Skin epidermis (tissue), 12 donors: ENCODE data around the gene USP15.

Experiments used
- H3K27ac ChIP-seq, 21 experiments: fragments of 200-600 bp; sonication (generic) in 11 of 21; one replicate each; pipeline ENCODE4 v1.5.0; 2020; ENCODE audit warnings: mild to moderate bottlenecking in 3 of 21, inconsistent platforms in 2 of 21, moderate library complexity in 2 of 21
- H3K4me3 ChIP-seq, 7 experiments: fragments of 200-600 bp; sonication (generic) in 2 of 7; one replicate each; pipeline ENCODE4 v1.5.0; 2020; ENCODE audit warnings: inconsistent platforms in 2 of 7, mild to moderate bottlenecking in 2 of 7, moderate library complexity in 1 of 7

Gene USP15

GRCh38 chr12:62254967-62255366, 5.2 kb upstream of the USP15 start:
- H3K4me3 ChIP-seq, result no peak overlapping the region
- H3K27ac ChIP-seq, result no peak overlapping the region

- no peak overlapping the region for H3K4me3 ChIP-seq
- peak overlapping the region in 1 of 21 experiments; percentile 14 for H3K27ac ChIP-seq
Measured at GRCh38 chr12:62256408-62257096, 3.7 kb upstream of the USP15 start.

- Histone ChIP-seq H3K4me3 (no peak overlapping the region), H3K27ac (peak overlapping the region in 4 of 21 experiments; percentile 96 to 99 (median 98))
Measured at GRCh38 chr12:62258231-62258630, 2.0 kb upstream of the USP15 start.

GRCh38 chr12:62258941-62259630, 1.1 kb upstream of the USP15 start:
- peak overlapping the region; percentile 71 to 100 (median 82) for H3K4me3 ChIP-seq

GRCh38 chr12:62259631-62259992, 592 bp upstream of the USP15 start:
- peak overlapping the region; percentile 71 to 100 (median 82) for H3K4me3 ChIP-seq
- peak overlapping the region; percentile 90 to 100 (median 98) for H3K27ac ChIP-seq

More at GRCh38 chr12:62258941-62259630, 1.1 kb upstream of the USP15 start:
- H3K27ac ChIP-seq, result peak overlapping the region in 20 of 21 experiments; percentile 90 to 100 (median 98)

- Histone ChIP-seq H3K4me3 (peak overlapping the region; percentile 71 to 100 (median 82)), H3K27ac (peak overlapping the region; percentile 90 to 100 (median 98))
Measured at GRCh38 chr12:62260733-62261683, 804 bp downstream of the USP15 start.

GRCh38 chr12:62261876-62262517, 1.8 kb downstream of the USP15 start:
- peak overlapping the region in 6 of 7 experiments; percentile 2 to 95 (median 81) for H3K4me3 ChIP-seq
- peak overlapping the region in 2 of 21 experiments; percentile 16 to 99 for H3K27ac ChIP-seq

GRCh38 chr12:62263232-62263631, 3.0 kb downstream of the USP15 start:
- no peak overlapping the region for H3K27ac ChIP-seq
- no peak overlapping the region for H3K4me3 ChIP-seq

GRCh38 chr12:62263966-62264365, 3.8 kb downstream of the USP15 start:
- Histone ChIP-seq H3K27ac (peak overlapping the region in 4 of 21 experiments; percentile 15 to 52 (median 28)), H3K4me3 (no peak overlapping the region)

GRCh38 chr12:62264706-62265105, 4.5 kb downstream of the USP15 start:
- Histone ChIP-seq H3K4me3 (no peak overlapping the region), H3K27ac (peak overlapping the region in 4 of 21 experiments; percentile 15 to 52 (median 28))

GRCh38 chr12:62265511-62265910, 5.3 kb downstream of the USP15 start:
- Histone ChIP-seq H3K4me3 (no peak overlapping the region), H3K27ac (peak overlapping the region in 3 of 21 experiments; percentile 1 to 37 (median 15))

GRCh38 chr12:62267026-62267425, 6.8 kb downstream of the USP15 start:
- no peak overlapping the region for H3K27ac ChIP-seq
- H3K4me3 ChIP-seq, result no peak overlapping the region

- H3K27ac ChIP-seq, result no peak overlapping the region
- H3K4me3 ChIP-seq, result no peak overlapping the region
Measured at GRCh38 chr12:62267480-62267879, 7.3 kb downstream of the USP15 start.

GRCh38 chr12:62268956-62269355, 8.8 kb downstream of the USP15 start:
- Histone ChIP-seq H3K4me3 (no peak overlapping the region), H3K27ac (peak overlapping the region in 1 of 21 experiments; percentile 5)

- Histone ChIP-seq H3K27ac (no peak overlapping the region), H3K4me3 (no peak overlapping the region)
Measured at GRCh38 chr12:62269464-62270228, 9.4 kb downstream of the USP15 start.

GRCh38 chr12:62270384-62270783, 10.2 kb downstream of the USP15 start:
- H3K27ac ChIP-seq, result no peak overlapping the region
- H3K4me3 ChIP-seq, result no peak overlapping the region

- Histone ChIP-seq H3K4me3 (no peak overlapping the region), H3K27ac (no peak overlapping the region)
Measured at GRCh38 chr12:62270872-62271271, 10.7 kb downstream of the USP15 start.

GRCh38 chr12:62272936-62273552, 12.8 kb downstream of the USP15 start:
- Histone ChIP-seq H3K4me3 (no peak overlapping the region), H3K27ac (no peak overlapping the region)
